Cerebellar nuclear complex (tissue), 1 donor: Measurements from ENCODE around the gene USP14.

Experiments
- DNase-seq, 2 experiments: peaks; one replicate each; lab custom pipeline; 2025; lab: John Stamatoyannopoulos, UW

The USP14 gene

GRCh38 chr18:227902-228301 lies 69.5 kb downstream of the USP14 start:
- no peak for DNase-seq

- DNase-seq = no peak
These were observed 70.2 kb downstream of the USP14 start for GRCh38 chr18:228586-228985.

DNA sequence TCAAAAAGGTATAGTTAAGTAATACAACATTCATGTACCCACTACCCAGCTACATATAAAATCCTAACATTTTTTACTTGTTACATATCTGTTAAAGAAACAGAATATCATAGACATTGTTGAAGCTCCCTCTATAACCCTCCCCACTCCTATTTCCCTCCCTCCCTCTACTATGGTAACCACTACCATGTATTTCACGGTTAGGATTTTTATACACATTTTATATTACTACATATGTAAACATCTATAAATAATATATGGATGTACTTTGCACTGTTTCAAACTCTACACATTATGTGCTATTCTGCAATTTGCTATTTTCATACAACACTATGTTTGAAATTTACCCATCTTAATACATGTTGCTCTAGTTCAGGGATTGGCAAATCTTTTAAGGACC lies 73.2 kb downstream of the USP14 start:
- DNase-seq = no peak

GRCh38 chr18:240175-240574 lies 81.8 kb downstream of the USP14 start:
- no peak for DNase-seq

- no peak for DNase-seq
These were observed 87.0 kb downstream of the USP14 start for GRCh38 chr18:245282-245847.

DNA sequence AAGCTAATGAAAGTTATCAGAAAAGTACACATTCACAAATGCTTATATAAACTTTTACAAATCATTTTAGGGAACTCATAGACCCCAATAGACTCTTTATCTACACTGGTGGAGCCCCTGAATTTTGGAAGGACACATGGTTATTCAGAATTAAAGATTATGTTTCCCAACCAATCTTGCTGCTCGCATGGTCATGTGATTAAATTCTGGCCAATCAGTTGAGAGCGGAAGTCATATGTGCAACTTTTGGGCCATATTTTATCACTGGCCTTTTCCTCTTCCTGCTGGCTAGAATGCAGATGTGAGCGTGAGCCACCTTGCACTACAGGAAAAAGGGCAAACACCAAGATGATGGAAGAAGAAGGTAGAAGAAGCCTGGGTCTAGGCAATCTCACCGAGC lies 89.7 kb downstream of the USP14 start:
- no peak for DNase-seq

DNA sequence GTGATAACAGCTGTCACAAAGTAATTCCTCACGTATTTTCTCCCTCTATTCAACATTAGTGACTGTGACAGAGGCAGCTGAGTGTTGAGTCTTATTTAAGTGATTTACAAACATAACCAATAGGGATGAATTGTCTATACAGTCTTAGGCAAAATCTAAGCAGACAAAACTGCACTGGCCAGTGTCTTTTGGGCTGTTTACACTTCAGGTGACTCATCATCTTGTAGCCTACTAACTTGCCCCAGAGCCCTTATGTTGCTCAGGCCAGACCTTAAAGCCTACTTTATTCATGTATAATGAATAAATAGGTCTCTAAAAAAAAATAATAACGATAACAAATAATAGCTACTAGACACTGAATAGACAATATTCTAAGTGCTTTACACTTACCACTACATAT lies 92.3 kb downstream of the USP14 start:
- no peak for DNase-seq

DNA sequence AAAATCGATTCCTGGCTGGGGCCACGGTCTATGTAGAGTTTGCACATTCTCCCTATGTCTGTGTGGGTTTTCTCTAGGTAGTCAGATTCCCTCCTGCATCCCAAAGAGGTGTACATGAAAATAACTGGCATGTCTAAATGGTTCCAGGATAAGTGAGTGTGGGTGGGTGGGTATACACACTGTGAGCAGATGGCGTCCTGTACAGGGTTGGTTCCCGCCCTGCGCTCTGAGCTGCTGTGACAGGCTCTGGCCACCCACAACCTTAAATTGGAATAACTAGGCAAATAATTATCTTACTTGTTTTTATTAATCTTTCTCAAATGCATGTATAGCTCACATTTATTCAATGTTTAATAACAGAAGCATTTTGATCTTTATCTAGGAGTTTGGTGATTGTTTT lies 93.2 kb downstream of the USP14 start:
- DNase-seq = no peak

DNA sequence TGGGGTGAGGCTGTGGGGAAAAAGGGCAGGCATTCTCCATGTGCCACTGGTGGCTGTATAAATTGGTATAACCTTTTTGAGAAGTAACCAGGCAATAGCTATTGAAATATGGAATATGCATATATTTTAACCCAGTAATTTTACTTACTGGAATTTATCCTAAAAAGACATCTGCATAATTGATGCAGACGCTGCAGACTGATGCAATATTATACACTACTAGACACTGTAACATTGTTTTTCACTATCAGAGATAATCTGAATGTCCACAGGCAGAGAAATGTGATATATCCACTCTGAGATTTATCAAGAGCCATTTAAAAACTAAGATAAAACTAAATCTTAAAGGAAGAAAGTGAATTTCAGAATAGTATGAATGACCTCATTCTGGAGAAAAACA lies 94.8 kb downstream of the USP14 start:
- no peak for DNase-seq

DNA sequence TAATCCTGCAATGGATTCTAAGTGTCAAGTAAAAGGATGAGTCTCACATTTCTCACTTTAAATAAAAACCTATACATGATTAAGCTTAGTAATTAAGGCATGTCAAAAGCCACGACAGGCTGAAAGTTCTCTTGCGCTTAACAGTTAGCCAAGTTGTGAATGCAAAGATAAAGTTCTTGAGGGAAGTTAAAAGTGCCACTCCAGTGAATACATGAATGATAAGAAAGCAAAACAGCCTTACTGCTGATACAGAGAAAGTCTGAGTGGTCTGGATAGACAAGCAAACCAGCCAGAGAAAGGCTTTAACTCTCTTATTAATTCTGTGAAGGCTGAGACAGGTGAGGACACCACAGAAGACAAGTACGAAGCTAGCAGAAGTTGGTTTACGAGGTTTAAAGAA lies 96.8 kb downstream of the USP14 start:
- DNase-seq = no peak

DNA sequence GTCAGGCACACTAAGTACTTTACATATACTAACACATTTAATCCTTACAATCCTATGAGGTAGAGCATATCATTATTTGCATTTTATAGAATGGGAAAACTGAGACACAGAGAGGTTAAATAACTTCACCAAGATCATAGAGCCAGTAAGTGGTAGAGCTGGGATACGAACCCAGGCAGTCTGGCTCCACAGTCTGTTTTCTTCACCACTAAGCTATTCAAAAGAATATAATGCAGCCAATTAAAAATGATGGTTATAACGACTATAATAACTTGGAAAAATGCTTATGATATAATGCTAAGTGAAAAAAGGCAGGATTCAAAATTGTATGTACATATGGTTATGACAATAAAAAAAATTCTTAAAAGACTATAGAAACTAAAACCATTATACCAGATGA lies 102.2 kb downstream of the USP14 start:
- no peak for DNase-seq

- no peak for DNase-seq
These were observed 103.2 kb downstream of the USP14 start for GRCh38 chr18:261398-262073.
